ENCODE measurements around the gene MOB3A.

The MOB3A gene

DNA sequence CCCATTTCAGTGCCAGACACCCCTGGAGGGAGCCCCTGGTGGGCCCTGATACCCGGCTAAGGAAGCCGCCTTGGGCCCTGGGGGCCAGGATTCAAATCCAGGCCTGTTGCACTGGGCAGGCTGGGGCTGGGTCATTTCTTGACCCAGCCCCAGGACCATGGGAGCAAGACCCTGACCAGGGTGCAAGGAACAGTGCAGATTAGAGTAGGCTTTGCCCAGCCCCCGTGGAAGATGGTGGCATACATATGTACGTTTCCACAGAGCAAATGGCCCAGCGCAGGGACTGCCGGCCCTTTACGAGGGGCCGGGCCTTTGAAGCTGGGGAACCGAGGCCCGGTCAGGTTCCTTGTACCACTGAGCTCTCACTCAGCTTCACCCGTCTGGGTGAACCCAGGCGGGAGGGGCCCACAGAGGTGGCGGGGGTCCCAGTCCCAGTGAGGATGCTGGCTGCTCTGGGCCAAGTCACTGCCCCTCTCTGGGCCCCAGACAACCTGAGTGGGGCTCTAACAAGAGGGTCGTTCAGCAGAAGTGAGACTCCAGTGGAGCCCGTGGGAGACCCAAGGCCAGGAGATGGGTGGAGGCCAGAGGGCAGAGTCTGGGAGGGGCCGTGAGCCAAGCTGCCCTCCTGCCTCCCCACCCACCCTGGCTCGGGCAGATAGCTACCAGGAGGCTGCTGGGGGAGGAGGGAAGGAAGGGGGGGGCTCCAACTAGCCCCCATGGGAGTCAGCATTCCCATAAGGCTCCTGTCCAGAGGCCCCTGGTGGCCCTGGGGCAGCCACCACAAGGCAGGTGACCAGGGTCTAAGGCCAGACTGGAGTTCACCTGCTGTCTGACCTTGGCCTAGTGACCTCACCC lies 47.8 kb downstream of the MOB3A start:
- DNase-seq (ENCODE audit: low read depth in 2 of 2): no peak
- TF ChIP-seq, protein P1, sequence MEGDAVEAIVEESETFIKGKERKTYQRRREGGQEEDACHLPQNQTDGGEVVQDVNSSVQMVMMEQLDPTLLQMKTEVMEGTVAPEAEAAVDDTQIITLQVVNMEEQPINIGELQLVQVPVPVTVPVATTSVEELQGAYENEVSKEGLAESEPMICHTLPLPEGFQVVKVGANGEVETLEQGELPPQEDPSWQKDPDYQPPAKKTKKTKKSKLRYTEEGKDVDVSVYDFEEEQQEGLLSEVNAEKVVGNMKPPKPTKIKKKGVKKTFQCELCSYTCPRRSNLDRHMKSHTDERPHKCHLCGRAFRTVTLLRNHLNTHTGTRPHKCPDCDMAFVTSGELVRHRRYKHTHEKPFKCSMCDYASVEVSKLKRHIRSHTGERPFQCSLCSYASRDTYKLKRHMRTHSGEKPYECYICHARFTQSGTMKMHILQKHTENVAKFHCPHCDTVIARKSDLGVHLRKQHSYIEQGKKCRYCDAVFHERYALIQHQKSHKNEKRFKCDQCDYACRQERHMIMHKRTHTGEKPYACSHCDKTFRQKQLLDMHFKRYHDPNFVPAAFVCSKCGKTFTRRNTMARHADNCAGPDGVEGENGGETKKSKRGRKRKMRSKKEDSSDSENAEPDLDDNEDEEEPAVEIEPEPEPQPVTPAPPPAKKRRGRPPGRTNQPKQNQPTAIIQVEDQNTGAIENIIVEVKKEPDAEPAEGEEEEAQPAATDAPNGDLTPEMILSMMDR (IDR thresholded peaks at IDR 0.05; ENCODE audit: low read depth, low read length): no peak
- H3K4me3 ChIP-seq (replicated peaks in 1 of 2; ENCODE audit: low read depth in 2 of 2, low read length in 2 of 2): peak overlapping the region; percentile 96

DNA sequence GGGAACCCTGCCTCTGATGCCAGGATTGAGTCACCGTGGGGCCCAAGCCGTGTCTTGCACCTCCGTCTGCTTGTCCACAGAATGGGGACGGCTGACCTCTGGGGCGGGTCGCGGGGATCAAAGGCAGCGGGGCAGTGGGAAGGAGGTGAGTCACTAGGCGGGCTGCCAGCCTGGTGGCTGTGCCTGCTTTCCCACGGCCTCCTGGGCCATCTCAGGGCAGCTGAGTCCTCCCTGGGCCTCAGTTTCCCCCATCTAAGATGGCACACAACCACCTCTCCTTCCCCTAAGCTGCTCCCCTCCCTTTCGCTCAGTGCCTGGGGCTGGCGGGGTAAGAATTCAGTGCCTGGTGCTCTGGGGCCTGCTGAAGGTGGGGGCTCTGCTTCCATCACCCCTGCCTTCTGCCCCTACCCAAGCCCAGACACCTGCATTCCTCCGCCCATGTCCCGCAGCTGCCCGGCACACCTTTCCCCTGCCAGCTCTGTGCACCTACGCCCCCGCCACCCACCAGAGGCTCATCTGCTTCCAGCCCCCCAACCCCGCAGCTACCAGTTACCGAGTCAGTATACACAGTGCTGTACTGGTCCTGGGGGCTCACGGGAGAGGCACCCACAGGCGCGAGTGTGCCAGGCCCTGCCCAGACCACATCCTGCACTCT lies 48.5 kb downstream of the MOB3A start:
- DNase-seq (ENCODE audit: low read depth in 2 of 2): peak; percentile 44 to 50
- TF ChIP-seq, protein P1 (IDR thresholded peaks at IDR 0.05; ENCODE audit: low read depth, low read length): no peak
- peak overlapping the region in 1 of 2 donors; percentile 15 for H3K4me3 ChIP-seq (replicated peaks in 1 of 2; ENCODE audit: low read depth in 2 of 2, low read length in 2 of 2)

DNA sequence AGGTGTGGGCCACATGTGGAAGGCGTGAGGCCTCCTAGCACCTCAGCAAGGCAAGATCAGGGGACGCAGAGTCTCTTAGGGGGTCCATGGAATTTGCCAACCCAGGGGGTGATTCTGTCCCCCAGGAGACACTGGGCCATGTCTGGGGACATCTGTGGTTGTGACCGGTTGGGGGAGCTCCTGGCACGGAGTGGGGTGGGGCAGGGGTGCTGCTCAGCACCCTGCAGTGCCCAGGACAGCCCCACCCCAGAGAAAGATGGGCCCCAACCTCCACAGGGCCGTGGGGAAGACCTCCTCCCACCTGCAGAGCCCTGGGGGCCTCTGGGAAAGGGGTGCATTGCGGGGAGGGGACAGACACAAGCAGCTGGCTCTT lies 49.1 kb downstream of the MOB3A start:
- TF ChIP-seq, protein P1 (IDR thresholded peaks at IDR 0.05; ENCODE audit: low read depth, low read length): no peak
- H3K4me3 ChIP-seq (replicated peaks in 1 of 2; ENCODE audit: low read depth in 2 of 2, low read length in 2 of 2): no peak overlapping the region
- DNase-seq (ENCODE audit: low read depth in 2 of 2): no peak

DNA sequence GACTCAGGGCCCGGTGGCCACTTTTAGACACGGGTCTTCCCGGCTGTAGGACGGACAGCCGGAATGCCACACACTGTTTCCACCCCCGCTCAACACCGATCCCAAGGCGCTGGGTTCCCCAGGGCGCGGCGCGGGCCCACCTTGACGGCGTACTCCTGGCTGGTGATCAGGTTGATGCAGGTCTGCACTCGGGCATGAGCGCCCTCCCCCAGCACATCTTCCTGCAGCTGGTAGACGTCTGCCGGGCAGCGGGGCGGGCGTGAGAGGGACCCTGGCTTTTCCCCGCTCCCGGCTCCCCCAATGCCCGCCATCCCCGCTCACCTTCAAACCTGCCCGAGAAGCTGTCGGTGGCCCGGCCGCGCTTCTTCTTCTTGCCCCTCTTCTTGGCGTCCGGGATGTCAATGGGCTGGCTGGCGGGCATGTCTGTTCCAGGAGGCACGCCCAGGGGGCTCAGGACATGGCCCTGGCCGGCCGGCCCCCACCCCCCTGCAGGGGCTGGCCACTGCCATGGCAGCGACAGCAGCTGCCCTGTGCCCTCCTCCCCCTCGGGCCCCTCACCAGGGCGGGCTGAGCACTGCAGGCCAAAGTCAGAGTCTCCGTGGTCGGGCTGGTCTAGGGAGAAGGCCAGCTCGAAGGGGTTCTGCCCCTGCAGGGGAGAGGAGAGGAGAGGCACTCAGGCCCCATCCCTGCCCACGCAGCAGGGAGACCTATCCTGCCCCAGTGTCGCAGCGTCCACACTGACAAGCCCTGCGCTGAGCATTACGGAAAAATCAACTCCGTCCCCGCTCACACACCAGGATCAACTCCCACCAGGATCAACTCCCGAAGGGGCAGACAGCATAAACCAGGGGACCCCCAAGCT lies 49.8 kb downstream of the MOB3A start:
- TF ChIP-seq, protein P1 (IDR thresholded peaks at IDR 0.05; ENCODE audit: low read depth, low read length): no peak
- H3K4me3 ChIP-seq (replicated peaks in 1 of 2; ENCODE audit: low read depth in 2 of 2, low read length in 2 of 2): no peak overlapping the region

DNA sequence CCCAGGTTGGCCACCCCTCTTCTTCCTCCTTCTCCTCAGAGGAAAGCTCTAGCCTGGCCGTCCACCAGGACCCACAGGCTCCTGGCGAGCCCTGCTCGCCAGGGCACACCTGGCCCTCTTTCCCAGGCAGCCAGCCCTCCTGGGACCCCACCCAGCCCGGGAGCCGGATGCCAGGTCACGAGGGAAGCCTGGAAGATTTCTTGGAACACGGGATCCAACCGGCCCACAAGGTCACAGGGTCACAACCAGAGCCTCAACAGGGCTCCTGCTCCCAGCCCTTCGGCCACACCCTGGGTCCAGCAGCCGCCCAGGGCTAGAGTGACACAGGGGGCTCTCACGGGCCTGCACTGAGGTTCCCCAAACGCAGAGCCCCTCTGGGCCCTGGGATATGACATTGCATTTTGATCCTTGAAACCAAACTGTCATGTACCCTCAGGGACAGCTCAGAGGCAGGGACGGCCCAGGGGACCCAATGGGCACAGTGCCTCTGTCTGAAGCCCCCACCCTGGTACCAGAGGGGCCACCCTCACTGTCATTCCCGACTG lies 50.6 kb downstream of the MOB3A start:
- TF ChIP-seq, protein P1 (IDR thresholded peaks at IDR 0.05; ENCODE audit: low read depth, low read length): no peak
- no peak for DNase-seq (ENCODE audit: low read depth in 2 of 2)
- H3K4me3 ChIP-seq (replicated peaks in 1 of 2; ENCODE audit: low read depth in 2 of 2, low read length in 2 of 2): no peak overlapping the region

More for the DNA sequence above, 49.8 kb downstream of the MOB3A start:
- no peak for DNase-seq (ENCODE audit: low read depth in 2 of 2)

DNA sequence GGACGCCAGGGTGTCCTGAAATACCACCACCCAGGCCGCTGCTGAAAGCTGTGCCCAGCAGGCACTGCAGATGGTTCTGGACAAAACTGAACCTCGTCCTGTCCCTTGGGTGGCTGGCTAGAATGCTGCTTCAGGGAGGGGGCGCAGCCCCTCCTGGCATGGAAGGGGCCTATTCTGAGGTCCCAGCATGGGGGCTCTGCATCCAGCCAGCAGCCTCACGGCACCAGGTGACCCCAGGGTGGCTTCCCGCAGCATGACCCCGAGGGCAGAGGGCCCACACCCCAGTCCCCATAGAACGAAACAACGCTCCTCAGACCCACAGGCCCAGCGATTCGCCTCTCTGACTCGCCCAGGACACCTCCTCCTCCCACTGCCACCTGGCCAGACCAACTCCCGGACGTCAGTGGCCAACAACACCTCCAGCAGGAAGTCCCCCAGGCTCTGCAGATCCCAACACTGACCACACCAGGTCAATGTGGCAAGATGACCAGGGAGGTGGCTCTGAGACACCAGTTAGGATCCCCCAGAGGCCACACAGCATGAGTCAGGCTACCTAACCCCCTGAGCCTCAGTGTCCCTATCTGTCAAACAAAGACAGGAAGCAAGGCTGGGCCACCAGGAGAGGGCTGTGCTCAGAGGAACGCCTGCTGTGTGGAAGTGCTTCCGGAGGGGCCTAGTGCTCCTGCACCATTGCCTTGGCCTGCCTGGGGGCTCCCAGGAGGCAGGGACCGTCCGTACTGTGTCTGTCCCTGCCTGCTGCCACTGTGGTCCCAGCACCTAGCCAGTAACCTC lies 51.2 kb downstream of the MOB3A start:
- H3K4me3 ChIP-seq (replicated peaks in 1 of 2; ENCODE audit: low read depth in 2 of 2, low read length in 2 of 2): no peak overlapping the region
- DNase-seq (ENCODE audit: low read depth in 2 of 2): no peak
- TF ChIP-seq, protein P1 (IDR thresholded peaks at IDR 0.05; ENCODE audit: low read depth, low read length): no peak

Measured in cardiac fibroblast (primary cell).